ENCODE data around the gene LPAR5. TPM values are rescaled to one million over a fixed set of nuclear protein-coding genes. Genes with fewer than 3 reads are reported as not detected.

Gene LPAR5
- total RNA-seq, 1 experiment from 2014 or later = 0.15 TPM

GRCh38 chr12:6664902-6665301, 29.1 kb upstream of the LPAR5 start:
- H3K4me3 ChIP-seq (ENCODE audit: low read depth, low read length, poor library complexity, severe bottlenecking) = no peak overlapping the region
- CTCF ChIA-PET = interaction anchor here (0.7 to 0.9 kb wide), 2 partner anchors 24 to 157 kb away, joined by 4 to 5 read pairs; partner anchors contain the start of genes GPR162 and ZNF384
- POLR2A ChIA-PET (ENCODE audit: low non-redundant PET) = interaction anchor here (0.6 to 0.7 kb wide), 2 partner anchors 56 to 208 kb away, joined by 3 to 10 read pairs; partner anchors contain the start of gene SPSB2
- peaks cover 11% of the 10 kb centered on the region for H3K4me1 ChIP-seq (ENCODE audit: insufficient read depth, low read length, poor library complexity, severe bottlenecking)
- peaks cover 31% of the 10 kb centered on the region for H3K36me3 ChIP-seq (ENCODE audit: insufficient read depth, low read length, poor library complexity, severe bottlenecking)
- DNase-seq (ENCODE audit: low spot score) = no peak
- no peak for TF ChIP-seq CTCF (conservative IDR thresholded peaks at IDR 0.05; ENCODE audit: low read depth, low read length)
- no peak for TF ChIP-seq EZH2 (IDR thresholded peaks at IDR 0.05; ENCODE audit: borderline replicate concordance, low read depth, low read length, poor library complexity, severe bottlenecking)
- H3K27ac ChIP-seq (ENCODE audit: low read depth, low read length, poor library complexity, severe bottlenecking) = no peak overlapping the region
- intact Hi-C loops (cut with micrococcal nuclease; ENCODE audit: unreplicated experiment) = no loop called here
- no peaks in the 10 kb centered on the region for H3K27me3 ChIP-seq (replicated peaks; ENCODE audit: insufficient read depth, low read depth, low read length, poor library complexity)
- no peaks in the 10 kb centered on the region for H3K9me3 ChIP-seq (ENCODE audit: low read depth, low read length, poor library complexity, severe bottlenecking)
- no TSS peak for BruUV-seq (replicated peaks)

DNA sequence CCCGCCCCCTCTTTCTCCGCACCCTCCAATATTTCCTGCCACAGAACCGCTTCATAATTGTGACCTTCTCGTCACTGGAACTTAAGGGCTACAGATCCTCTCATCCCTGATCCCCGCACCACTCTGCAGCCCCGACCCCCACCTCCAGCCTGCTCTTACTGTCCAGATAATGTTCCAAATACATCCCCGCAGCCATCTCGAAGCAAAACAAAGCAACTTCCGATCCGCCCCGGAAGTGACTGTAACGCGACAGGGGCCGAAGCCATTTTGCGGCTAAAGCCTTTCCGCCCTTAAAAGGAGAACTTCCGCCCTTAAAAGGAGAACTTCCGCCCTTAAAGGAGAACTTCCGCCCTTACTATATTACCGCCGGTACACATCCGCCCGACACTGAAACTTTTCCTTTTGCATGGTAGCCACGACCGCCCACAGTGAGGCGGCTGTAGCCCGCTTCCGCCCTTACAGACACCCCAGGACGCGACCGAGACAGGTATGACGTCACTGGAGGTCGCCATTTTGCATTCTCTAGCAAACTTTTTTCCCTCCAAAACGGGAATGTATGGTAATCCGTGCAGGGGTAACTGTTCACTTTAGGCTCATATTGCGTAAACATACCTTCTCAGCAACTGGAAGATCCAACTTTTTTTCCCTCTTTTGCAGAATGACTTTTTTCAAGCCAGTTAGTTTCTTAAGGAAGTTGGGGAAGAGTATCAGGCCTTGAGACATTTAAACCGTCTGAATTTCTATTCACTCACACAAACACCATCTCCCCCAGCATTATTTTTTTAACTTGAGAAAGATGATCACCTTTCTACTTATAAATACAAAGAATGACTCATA, 27.4 kb upstream of the LPAR5 start, which contains the start of gene ING4:
ING4 (minus strand) TSS at position 214 of the 837 bp plus-strand sequence; CDS start at position 196, 18 bp downstream.
- H3K4me1 ChIP-seq (ENCODE audit: insufficient read depth, low read length, poor library complexity, severe bottlenecking) = peaks cover 11% of the 10 kb centered on the region

DNA sequence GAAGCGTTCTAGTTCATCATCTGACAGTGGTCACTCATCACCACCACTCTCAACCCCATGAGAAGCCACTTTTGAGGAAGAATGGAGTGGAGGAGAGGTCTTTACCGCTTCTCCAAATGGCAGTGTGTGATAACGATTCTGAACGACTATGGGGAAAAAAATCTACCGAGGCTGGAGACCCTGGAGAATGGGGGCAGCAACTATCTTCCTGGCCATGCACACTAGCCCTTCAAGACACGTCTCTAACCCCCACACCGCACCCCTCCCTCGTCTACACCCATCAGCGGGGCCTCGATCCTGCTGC, 26.8 kb upstream of the LPAR5 start:
- DNase-seq (ENCODE audit: low spot score) = no peak
- Histone ChIP-seq H3K9me3 (ENCODE audit: low read depth, low read length, poor library complexity, severe bottlenecking) (no peaks in the 10 kb centered on the region), H3K36me3 (ENCODE audit: insufficient read depth, low read length, poor library complexity, severe bottlenecking) (peaks cover 9% of the 10 kb centered on the region), H3K27ac (ENCODE audit: low read depth, low read length, poor library complexity, severe bottlenecking) (peak overlapping the region; percentile 94), H3K27me3 (replicated peaks; ENCODE audit: insufficient read depth, low read depth, low read length, poor library complexity) (no peaks in the 10 kb centered on the region), H3K4me3 (ENCODE audit: low read depth, low read length, poor library complexity, severe bottlenecking) (peak overlapping the region; percentile 88), H3K4me1 (ENCODE audit: insufficient read depth, low read length, poor library complexity, severe bottlenecking) (peaks cover 11% of the 10 kb centered on the region)
- BruUV-seq (replicated peaks) = TSS peak; percentile 63
- TF ChIP-seq EZH2 (IDR thresholded peaks at IDR 0.05; ENCODE audit: borderline replicate concordance, low read depth, low read length, poor library complexity, severe bottlenecking) (no peak), CTCF (conservative IDR thresholded peaks at IDR 0.05; ENCODE audit: low read depth, low read length) (no peak)
- ChIA-PET POLR2A (ENCODE audit: low non-redundant PET) (no interaction called here), CTCF (no interaction called here)
- intact Hi-C loops (cut with micrococcal nuclease; ENCODE audit: unreplicated experiment) = no loop called here

More for the DNA sequence above, 27.4 kb upstream of the LPAR5 start, which contains the start of gene ING4:
- Histone ChIP-seq H3K36me3 (ENCODE audit: insufficient read depth, low read length, poor library complexity, severe bottlenecking) (peaks cover 14% of the 10 kb centered on the region), H3K4me3 (ENCODE audit: low read depth, low read length, poor library complexity, severe bottlenecking) (peak within 1 kb of the TSS; percentile 88), H3K27ac (ENCODE audit: low read depth, low read length, poor library complexity, severe bottlenecking) (peak within 1 kb of the TSS; percentile 94), H3K9me3 (ENCODE audit: low read depth, low read length, poor library complexity, severe bottlenecking) (no peaks in the 10 kb centered on the region), H3K27me3 (replicated peaks; ENCODE audit: insufficient read depth, low read depth, low read length, poor library complexity) (no peaks in the 10 kb centered on the region)
- intact Hi-C loops (cut with micrococcal nuclease; ENCODE audit: unreplicated experiment) = loop anchor here (1.0 kb wide), 1 partner anchor 26 kb away; the partner anchor contains the start of gene ZNF384
- peak; percentile 100 for DNase-seq (ENCODE audit: low spot score)
- CTCF ChIA-PET = no interaction called here
- POLR2A ChIA-PET (ENCODE audit: low non-redundant PET) = interaction anchor here (0.7 kb wide), 1 partner anchor 21 kb away, joined by 6 read pairs; no protein-coding TSS in a partner anchor
- TF ChIP-seq EZH2 (IDR thresholded peaks at IDR 0.05; ENCODE audit: borderline replicate concordance, low read depth, low read length, poor library complexity, severe bottlenecking) (no peak), CTCF (conservative IDR thresholded peaks at IDR 0.05; ENCODE audit: low read depth, low read length) (no peak)
- BruUV-seq (replicated peaks) = TSS peak; percentile 99

Data from A673 (cell line).